SU-DHL-6 (cell line): Measurements from ENCODE around the gene UBR4.

ENCODE experiments used
- H2AFZ ChIP-seq: fragments of 200-600 bp; sonication (generic); 2 replicates; pipeline ENCODE4 v1.6.1; 2014; ENCODE audit warnings: low read depth, mild to moderate bottlenecking, moderate library complexity, mixed read lengths, antibody characterized with exemption, low read length; ENCODE audit not compliant: severe bottlenecking
- H3F3A ChIP-seq: fragments of 200-600 bp; shearing (Covaris generic); 2 replicates; pipeline ENCODE4 v1.6.0; 2016; ENCODE audit warnings: antibody characterized with exemption, mild to moderate bottlenecking; ENCODE audit not compliant: insufficient read depth
- H3K27ac ChIP-seq: fragments of 200-600 bp; sonication (generic); 2 replicates; pipeline ENCODE4 v1.5.1; 2016; ENCODE audit warnings: low read depth, mild to moderate bottlenecking, low read length, moderate library complexity, mixed read lengths
- H3K27me3 ChIP-seq: fragments of 200-600 bp; sonication (generic), shearing (Covaris generic); 2 replicates; pipeline ENCODE4 v1.6.0; 2014; ENCODE audit warnings: mild to moderate bottlenecking, low read length
- H3K36me3 ChIP-seq: fragments of 200-600 bp; sonication (generic); 2 replicates; pipeline ENCODE4 v1.6.1; 2014; ENCODE audit warnings: mild to moderate bottlenecking, low read length, mixed read lengths
- H3K4me2 ChIP-seq: fragments of 300-600, 200-600 bp; shearing (Covaris generic), sonication (generic); 2 replicates; pipeline ENCODE4 v1.6.0; 2014; ENCODE audit warnings: low read length, low read depth, mild to moderate bottlenecking; ENCODE audit not compliant: poor library complexity, severe bottlenecking
- H3K4me3 ChIP-seq: fragments of 200-600 bp; sonication (generic); 2 replicates; pipeline ENCODE4 v1.5.1; 2014; ENCODE audit warnings: antibody characterized with exemption, low read length, mild to moderate bottlenecking, mixed read lengths; ENCODE audit not compliant: insufficient read depth, poor library complexity, severe bottlenecking
- H3K79me2 ChIP-seq: fragments of 200-600 bp; sonication (generic); 2 replicates; pipeline ENCODE4 v1.6.1; 2014; ENCODE audit warnings: mild to moderate bottlenecking, low read length, moderate library complexity; ENCODE audit not compliant: insufficient read depth
- H3K9ac ChIP-seq: fragments of 200-600 bp; sonication (generic); 2 replicates; pipeline ENCODE4 v1.7.0; 2014; ENCODE audit warnings: mild to moderate bottlenecking, low read length
- H3K9me2 ChIP-seq: fragments of 200-600 bp; sonication (generic); replicated peaks from 2 replicates; pipeline ENCODE4 v1.6.1; 2014; ENCODE audit warnings: low read length; ENCODE audit not compliant: insufficient read depth
- H3K9me3 ChIP-seq: fragments of 200-600 bp; sonication (generic); 2 replicates; pipeline ENCODE4 v1.6.1; 2014; ENCODE audit warnings: low read length, mixed read lengths; ENCODE audit not compliant: insufficient read depth
- H4K20me1 ChIP-seq: fragments of 200-600 bp; sonication (generic); 2 replicates; pipeline ENCODE4 v1.6.1; 2014; ENCODE audit warnings: low read depth, mild to moderate bottlenecking, antibody characterized with exemption, low read length, moderate library complexity, mixed read lengths
- EZH2phosphoT487 ChIP-seq: fragments of 200-600 bp; sonication (generic), shearing (Covaris generic); conservative IDR thresholded peaks from 2 replicates; pipeline ENCODE4 v1.6.1; 2018; ENCODE audit warnings: mild to moderate bottlenecking, antibody characterized with exemption, low read length, moderate library complexity, mixed read lengths
- TF ChIP-seq, protein P1 (sequence below): fragments of 200-600 bp; sonication (generic); IDR thresholded peaks from one replicate; pipeline ENCODE4 v1.5.1; 2017; ENCODE audit warnings: antibody characterized with exemption, mild to moderate bottlenecking, low read length, moderate library complexity; ENCODE audit not compliant: insufficient read depth, poor library complexity, severe bottlenecking

The UBR4 gene

DNA sequence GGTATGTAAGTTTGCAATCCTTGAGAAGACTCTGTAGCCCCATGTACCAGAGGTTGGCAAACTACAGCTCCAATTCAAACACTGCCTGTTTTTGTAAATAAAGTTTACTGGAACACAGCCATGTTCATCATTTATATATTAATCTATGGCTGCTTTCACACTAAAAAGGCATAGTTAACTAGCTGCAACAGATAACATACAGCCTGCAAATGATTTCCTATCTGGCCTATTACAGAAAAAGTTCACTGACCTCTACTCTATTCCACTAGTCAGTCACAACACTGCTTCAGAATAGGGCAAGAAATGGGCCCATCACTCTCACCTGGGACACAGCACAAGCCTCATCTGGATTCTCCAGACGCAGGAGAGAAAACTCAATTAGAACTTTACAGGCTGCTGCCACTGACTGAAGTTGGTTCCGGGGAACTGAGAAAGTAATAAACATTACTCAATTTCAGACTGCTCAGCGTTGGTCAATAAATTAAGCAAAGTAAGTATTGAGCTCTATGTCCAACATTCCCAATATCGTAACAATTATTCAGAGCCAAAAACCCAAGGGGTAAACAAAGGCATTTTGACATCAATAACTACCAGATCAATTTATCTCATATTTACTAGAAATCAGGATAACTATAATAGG is 10.6 kb downstream of the UBR4 start:
- H4K20me1 ChIP-seq = peaks cover 11% of the 10 kb centered on the region
- peaks cover 41% of the 10 kb centered on the region; the same call in 1 of the 2 replicates for H3K36me3 ChIP-seq
- H3K79me2 ChIP-seq = peaks cover 49% of the 10 kb centered on the region
- H3K4me3 ChIP-seq = no peak overlapping the region
- H3K27ac ChIP-seq = no peak overlapping the region
- no peak overlapping the region for H2AFZ ChIP-seq
- H3F3A ChIP-seq = no peaks in the 10 kb centered on the region
- H3K9me2 ChIP-seq = no peaks in the 10 kb centered on the region
- H3K9me3 ChIP-seq = no peaks in the 10 kb centered on the region
- no peak overlapping the region for H3K4me2 ChIP-seq
- no peaks in the 10 kb centered on the region for H3K27me3 ChIP-seq
- H3K9ac ChIP-seq = no peak overlapping the region
- no peak for TF ChIP-seq EZH2phosphoT487
- TF ChIP-seq, protein P1, sequence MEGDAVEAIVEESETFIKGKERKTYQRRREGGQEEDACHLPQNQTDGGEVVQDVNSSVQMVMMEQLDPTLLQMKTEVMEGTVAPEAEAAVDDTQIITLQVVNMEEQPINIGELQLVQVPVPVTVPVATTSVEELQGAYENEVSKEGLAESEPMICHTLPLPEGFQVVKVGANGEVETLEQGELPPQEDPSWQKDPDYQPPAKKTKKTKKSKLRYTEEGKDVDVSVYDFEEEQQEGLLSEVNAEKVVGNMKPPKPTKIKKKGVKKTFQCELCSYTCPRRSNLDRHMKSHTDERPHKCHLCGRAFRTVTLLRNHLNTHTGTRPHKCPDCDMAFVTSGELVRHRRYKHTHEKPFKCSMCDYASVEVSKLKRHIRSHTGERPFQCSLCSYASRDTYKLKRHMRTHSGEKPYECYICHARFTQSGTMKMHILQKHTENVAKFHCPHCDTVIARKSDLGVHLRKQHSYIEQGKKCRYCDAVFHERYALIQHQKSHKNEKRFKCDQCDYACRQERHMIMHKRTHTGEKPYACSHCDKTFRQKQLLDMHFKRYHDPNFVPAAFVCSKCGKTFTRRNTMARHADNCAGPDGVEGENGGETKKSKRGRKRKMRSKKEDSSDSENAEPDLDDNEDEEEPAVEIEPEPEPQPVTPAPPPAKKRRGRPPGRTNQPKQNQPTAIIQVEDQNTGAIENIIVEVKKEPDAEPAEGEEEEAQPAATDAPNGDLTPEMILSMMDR = no peak

DNA sequence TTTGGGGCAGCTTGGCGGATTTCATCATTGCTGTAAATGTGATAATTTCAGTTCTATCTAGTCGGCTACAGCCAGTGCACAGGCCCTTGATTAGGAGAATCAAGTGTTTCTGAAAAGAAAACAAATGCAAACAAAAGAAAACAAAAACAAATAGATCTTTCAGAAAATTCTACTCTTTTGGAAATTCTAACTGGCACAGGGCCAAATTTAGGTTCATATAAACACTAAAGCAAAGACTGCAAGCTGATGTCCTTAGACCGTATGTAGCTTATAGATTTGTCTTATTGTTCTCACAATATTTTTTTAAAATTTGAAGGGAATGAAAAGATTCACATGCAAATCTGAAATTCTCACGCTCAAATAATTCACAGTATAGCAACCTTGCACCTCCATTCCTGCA is 11.2 kb downstream of the UBR4 start:
- H2AFZ ChIP-seq = no peak overlapping the region
- no peaks in the 10 kb centered on the region for H3K9me2 ChIP-seq
- peaks cover 14% of the 10 kb centered on the region for H4K20me1 ChIP-seq
- H3F3A ChIP-seq = no peaks in the 10 kb centered on the region
- H3K27me3 ChIP-seq = no peaks in the 10 kb centered on the region
- no peak overlapping the region for H3K4me3 ChIP-seq
- H3K4me2 ChIP-seq = no peak overlapping the region
- H3K36me3 ChIP-seq = peaks cover 44% of the 10 kb centered on the region; the same call in 1 of the 2 replicates
- peaks cover 43% of the 10 kb centered on the region for H3K79me2 ChIP-seq
- no peaks in the 10 kb centered on the region for H3K9me3 ChIP-seq
- H3K9ac ChIP-seq = no peak overlapping the region
- no peak for TF ChIP-seq EZH2phosphoT487
- TF ChIP-seq, protein P1 = no peak
- no peak overlapping the region for H3K27ac ChIP-seq

DNA sequence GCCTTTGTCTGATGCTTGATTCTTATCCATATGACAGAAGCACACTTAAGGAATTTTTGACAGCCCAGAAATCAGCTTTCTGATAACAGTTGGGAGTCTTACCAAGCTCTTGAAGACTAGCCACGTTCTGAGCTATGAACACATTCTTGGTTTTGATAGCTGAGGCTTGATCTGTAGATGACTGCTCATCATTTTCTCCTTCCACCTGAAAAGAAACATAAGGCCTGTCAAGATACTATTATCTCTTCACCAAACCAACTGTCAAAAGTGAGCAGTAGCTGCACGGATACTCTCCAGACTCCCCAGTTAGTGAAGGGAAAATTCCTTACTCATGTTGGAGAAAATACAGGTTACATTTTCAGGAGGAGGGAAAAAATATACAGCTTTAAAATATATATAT is 12.2 kb downstream of the UBR4 start:
- Histone ChIP-seq H3K9me3 (no peaks in the 10 kb centered on the region), H4K20me1 (peaks cover 15% of the 10 kb centered on the region), H2AFZ (no peak overlapping the region), H3K9me2 (no peaks in the 10 kb centered on the region), H3F3A (no peaks in the 10 kb centered on the region), H3K79me2 (peaks cover 33% of the 10 kb centered on the region), H3K4me3 (no peak overlapping the region), H3K27ac (no peak overlapping the region), H3K27me3 (no peaks in the 10 kb centered on the region), H3K4me2 (no peak overlapping the region), H3K9ac (no peak overlapping the region), H3K36me3 (peaks cover 49% of the 10 kb centered on the region)
- no peak for TF ChIP-seq EZH2phosphoT487
- TF ChIP-seq, protein P1 = no peak
